ENCODE measurements around the gene SPAG6.

GRCh38 chr10:22451346-22451745, 106.0 kb downstream of the SPAG6 start:
- no peak for TF ChIP-seq CTCF (conservative IDR thresholded peaks at IDR 0.05 in 1 of 2, IDR thresholded peaks at IDR 0.05 in 1 of 2; ENCODE audit: low read depth in 1 of 2, low read length in 2 of 2)
- TF ChIP-seq EZH2 (IDR thresholded peaks at IDR 0.05; ENCODE audit: low read length, missing control alignments), result no peak
